Left lung (tissue), 10 donors: Measurements from ENCODE around the gene DRAM1. TPM values are rescaled to one million over a fixed set of nuclear protein-coding genes. Genes with fewer than 3 reads are reported as not detected.
"Not testable (repeated sequence)": the region's sequence is repeated elsewhere in the genome, so short reads cannot be mapped to it uniquely, and the experiment has no call there.

Source experiments
- ATAC-seq: fragments of 200-7000 bp; cut with Tn5 transposase; one replicate; pipeline ENCODE4 v1.9.1; 2020; ENCODE audit warnings: moderate library complexity
- DNase-seq, 4 donors: peaks; one replicate each; pipeline ENCODE4 v3.0.0-alpha.2; 2013 to 2020
- H3K27ac ChIP-seq, 2 donors: fragments of 200-600 bp; sonication (generic) in 1 of 2; one replicate each; pipeline versions ENCODE4 v1.5.0 to v1.8.0; 2020 to 2021
- H3K27me3 ChIP-seq, 2 donors: fragments of 200-600 bp; sonication (generic) in 1 of 2; one replicate each; pipeline versions ENCODE4 v1.5.0 to v1.8.0; 2020 to 2021
- H3K36me3 ChIP-seq, 2 donors: fragments of 200-600 bp; sonication (generic) in 1 of 2; one replicate each; pipeline versions ENCODE4 v1.5.0 to v1.8.0; 2020 to 2021
- H3K4me1 ChIP-seq, 2 donors: fragments of 200-600 bp; one replicate each; pipeline ENCODE4 v1.8.0; 2021
- H3K4me3 ChIP-seq, 2 donors: fragments of 200-600 bp; sonication (generic) in 1 of 2; one replicate each; pipeline versions ENCODE4 v1.5.0 to v1.8.0; 2020 to 2021; ENCODE audit warnings: mild to moderate bottlenecking in 1 of 2
- H3K9me3 ChIP-seq, 2 donors: fragments of 200-600 bp; sonication (generic) in 1 of 2; one replicate each; pipeline versions ENCODE4 v1.5.0 to v1.8.0; 2020 to 2021
- CTCF ChIP-seq, 2 donors: fragments of 200-600 bp; sonication (generic) in 1 of 2; IDR thresholded peaks; one replicate each; pipeline versions ENCODE4 v1.5.0 to v1.8.0; 2021; ENCODE audit warnings: antibody characterized with exemption in 2 of 2
- intact Hi-C, 2 donors: fragments of 100-400 bp; cut with DNase I; formaldehyde crosslinking; loops; one replicate each; pipeline versions ENCODE4 v1.11.2 to v1.14.2; 2022
- polyA plus RNA-seq, 6 donors: library from polyadenylated mRNA; unstranded; fragments of 120-200 nt; gene quantifications; one replicate each; pipeline ENCODE4 v1.2.1, GENCODE V29; 2013; ENCODE audit not compliant: insufficient read length in 6 of 6
- total RNA-seq, 2 donors: library from RNA; stranded (reverse); fragmentation: NEBNext Ultra II Directional; extraction: Animal tissue kit (Norgen Biotek cat#: 25700); gene quantifications; one replicate each; pipeline ENCODE4 v1.2.1, GENCODE V29; 2021
- donor health status: DM: no; HTN: yes; CAD: no.
- donor health status: DM: no; HTN: no; CAD: no.

DRAM1 gene
- total and polyA plus RNA-seq, 8 donors, result 19.6 to 167 (median 26.4) TPM

GRCh38 chr12:101852998-101853397, 24.4 kb upstream of the DRAM1 start:
- H3K27me3 ChIP-seq, result no peaks in the 10 kb centered on the region
- ATAC-seq (no peak), DNase-seq (no peak)
- H3K27ac ChIP-seq, result no peak overlapping the region
- no peak for TF ChIP-seq CTCF (IDR thresholded peaks at IDR 0.05)
- H3K4me1 ChIP-seq, result peaks cover 0 to 48% of the 10 kb centered on the region in 2 donors
- no peaks in the 10 kb centered on the region for H3K9me3 ChIP-seq
- H3K36me3 ChIP-seq, result no peaks in the 10 kb centered on the region
- no peak overlapping the region for H3K4me3 ChIP-seq
- intact Hi-C loops, result no loop called here

GRCh38 chr12:101854747-101855146, 22.6 kb upstream of the DRAM1 start:
- Histone ChIP-seq H3K9me3 (no peaks in the 10 kb centered on the region), H3K27me3 (no peaks in the 10 kb centered on the region), H3K4me1 (peaks cover 0 to 65% of the 10 kb centered on the region in 2 donors), H3K4me3 (no peak overlapping the region), H3K36me3 (no peaks in the 10 kb centered on the region), H3K27ac (peak overlapping the region in 1 of 2 donors; percentile 79)
- intact Hi-C loops, result no loop called here
- no peak for DNase-seq
- ATAC-seq, result no peak
- TF ChIP-seq CTCF (IDR thresholded peaks at IDR 0.05), result no peak

- Histone ChIP-seq H3K4me3 (no peak overlapping the region), H3K9me3 (no peaks in the 10 kb centered on the region), H3K27me3 (no peaks in the 10 kb centered on the region), H3K36me3 (no peaks in the 10 kb centered on the region), H3K27ac (peak overlapping the region in 1 of 2 donors; percentile 79), H3K4me1 (peaks cover 0 to 69% of the 10 kb centered on the region in 2 donors)
- no peak for DNase-seq
- intact Hi-C loops, result no loop called here
- peak; percentile 28 for ATAC-seq
- TF ChIP-seq CTCF (IDR thresholded peaks at IDR 0.05), result no peak
Measured at GRCh38 chr12:101855364-101855884, 22.0 kb upstream of the DRAM1 start.

- Histone ChIP-seq H3K4me3 (no peak overlapping the region), H3K36me3 (no peaks in the 10 kb centered on the region), H3K27me3 (no peaks in the 10 kb centered on the region), H3K9me3 (no peaks in the 10 kb centered on the region), H3K4me1 (peaks cover 0 to 69% of the 10 kb centered on the region in 2 donors), H3K27ac (peak overlapping the region in 1 of 2 donors; percentile 79)
- DNase-seq, result no peak
- TF ChIP-seq CTCF (IDR thresholded peaks at IDR 0.05), result no peak
- no peak for ATAC-seq
- intact Hi-C loops, result no loop called here
Measured at GRCh38 chr12:101855976-101856375, 21.4 kb upstream of the DRAM1 start.

- H3K27me3 ChIP-seq, DNase-seq, ATAC-seq, H3K36me3 ChIP-seq, intact Hi-C loops, H3K4me3 ChIP-seq, H3K9me3 ChIP-seq: not testable (repeated sequence)
- Histone ChIP-seq H3K27ac (peak overlapping the region in 1 of 2 donors; percentile 79), H3K4me1 (peaks cover 0 to 70% of the 10 kb centered on the region in 2 donors)
Measured at GRCh38 chr12:101856614-101857013, 20.8 kb upstream of the DRAM1 start.

- H3K4me1 ChIP-seq, result peaks cover 0 to 70% of the 10 kb centered on the region in 2 donors
- intact Hi-C loops, result no loop called here
- no peaks in the 10 kb centered on the region for H3K27me3 ChIP-seq
- ATAC-seq (peak; percentile 27), DNase-seq (no peak)
- no peak overlapping the region for H3K4me3 ChIP-seq
- H3K9me3 ChIP-seq, result no peaks in the 10 kb centered on the region
- peak overlapping the region in 1 of 2 donors; percentile 79 for H3K27ac ChIP-seq
- no peak for TF ChIP-seq CTCF (IDR thresholded peaks at IDR 0.05)
- no peaks in the 10 kb centered on the region for H3K36me3 ChIP-seq
Measured at GRCh38 chr12:101857043-101857558, 20.3 kb upstream of the DRAM1 start.
